ENCODE data around the gene CENPA. TPM values are rescaled to one million over a fixed set of nuclear protein-coding genes. Genes with fewer than 3 reads are reported as not detected.
"Not testable (repeated sequence)": the region's sequence is repeated elsewhere in the genome, so short reads cannot be mapped to it uniquely, and the experiment has no call there.

Gene CENPA
- total RNA-seq, 5 donors from 2014 or later (not counting 1 experiment from before 2014, with no cell fraction given): 0.30 to 1.9 (median 0.76) TPM

GRCh38 chr2:26750467-26750866, 35.4 kb upstream of the CENPA start:
- H3K9me3 ChIP-seq; DNase-seq; ATAC-seq (replicated peaks in 1 of 4); H3K9me3 Mint-ChIP-seq; H3K4me3 Mint-ChIP-seq; CTCF ChIA-PET; H3K4me3 ChIP-seq (ENCODE audit: control insufficient read depth in 1 of 2, extremely low read depth in 1 of 2, low read length in 1 of 2); H3K4me1 ChIP-seq (ENCODE audit: control insufficient read depth in 1 of 2, extremely low read depth in 1 of 2, insufficient read depth in 2 of 2, low read length in 2 of 2); H3K27me3 Mint-ChIP-seq; H3K36me3 ChIP-seq (ENCODE audit: control insufficient read depth in 2 of 2, extremely low read depth in 1 of 2, insufficient read depth in 1 of 2, low read length in 1 of 2); H3K27me3 ChIP-seq (replicated peaks in 1 of 2; ENCODE audit: control insufficient read depth in 2 of 2, extremely low read depth in 1 of 2, insufficient read depth in 2 of 2, low read length in 1 of 2); H3K36me3 Mint-ChIP-seq; H3K4me1 Mint-ChIP-seq; POLR2A ChIA-PET; H3K27ac Mint-ChIP-seq; H3K27ac ChIP-seq (ENCODE audit: low read length): not testable (repeated sequence)
- 88% methylated on average over 8 of the region's 11 CpGs for WGBS (ENCODE audit: insufficient coverage)

GRCh38 chr2:26752656-26753055, 33.2 kb upstream of the CENPA start:
- Histone ChIP-seq H3K36me3 (ENCODE audit: control insufficient read depth in 2 of 2, extremely low read depth in 1 of 2, insufficient read depth in 1 of 2, low read length in 1 of 2) (no peaks in the 10 kb centered on the region), H3K4me1 (ENCODE audit: control insufficient read depth in 1 of 2, extremely low read depth in 1 of 2, insufficient read depth in 2 of 2, low read length in 2 of 2) (no peaks in the 10 kb centered on the region), H3K27me3 (replicated peaks in 1 of 2; ENCODE audit: control insufficient read depth in 2 of 2, extremely low read depth in 1 of 2, insufficient read depth in 2 of 2, low read length in 1 of 2) (peaks cover 0 to 4% of the 10 kb centered on the region in 2 experiments), H3K27ac (ENCODE audit: low read length) (no peak overlapping the region), H3K9me3 (no peaks in the 10 kb centered on the region), H3K4me3 (ENCODE audit: control insufficient read depth in 1 of 2, extremely low read depth in 1 of 2, low read length in 1 of 2) (no peak overlapping the region)
- no peak for DNase-seq
- Mint-ChIP-seq H3K27me3 (peaks cover 0 to 4% of the 10 kb centered on the region in 2 donors), H3K4me1 (no peaks in the 10 kb centered on the region), H3K36me3 (no peaks in the 10 kb centered on the region), H3K27ac (no peak overlapping the region), H3K9me3 (no peaks in the 10 kb centered on the region), H3K4me3 (no peak overlapping the region)
- CTCF ChIA-PET: no interaction called here
- no CpG with 5 or more reads among the region's 3 CpGs for WGBS (ENCODE audit: insufficient coverage)
- no peak for ATAC-seq (replicated peaks in 1 of 4)
- POLR2A ChIA-PET: no interaction called here

GRCh38 chr2:26754539-26754938, 31.3 kb upstream of the CENPA start:
- POLR2A ChIA-PET: no interaction called here
- peaks cover 0 to 3% (median 0%) of the 10 kb centered on the region in 3 donors for H3K4me1 Mint-ChIP-seq
- DNase-seq (no peak), ATAC-seq (replicated peaks in 1 of 4) (no peak)
- H3K27me3 ChIP-seq (replicated peaks in 1 of 2; ENCODE audit: control insufficient read depth in 2 of 2, extremely low read depth in 1 of 2, insufficient read depth in 2 of 2, low read length in 1 of 2): peaks cover 0 to 4% of the 10 kb centered on the region in 2 experiments
- H3K36me3 Mint-ChIP-seq: no peaks in the 10 kb centered on the region
- no peak overlapping the region for H3K4me3 Mint-ChIP-seq
- no peak overlapping the region for H3K27ac ChIP-seq (ENCODE audit: low read length)
- H3K36me3 ChIP-seq (ENCODE audit: control insufficient read depth in 2 of 2, extremely low read depth in 1 of 2, insufficient read depth in 1 of 2, low read length in 1 of 2): no peaks in the 10 kb centered on the region
- no peaks in the 10 kb centered on the region for H3K9me3 ChIP-seq
- no peak overlapping the region for H3K27ac Mint-ChIP-seq
- no peak overlapping the region for H3K4me3 ChIP-seq (ENCODE audit: control insufficient read depth in 1 of 2, extremely low read depth in 1 of 2, low read length in 1 of 2)
- no peaks in the 10 kb centered on the region for H3K4me1 ChIP-seq (ENCODE audit: control insufficient read depth in 1 of 2, extremely low read depth in 1 of 2, insufficient read depth in 2 of 2, low read length in 2 of 2)
- CTCF ChIA-PET: no interaction called here
- no peaks in the 10 kb centered on the region for H3K9me3 Mint-ChIP-seq
- WGBS (ENCODE audit: insufficient coverage): 82% methylated on average over 1 of the region's 4 CpGs
- H3K27me3 Mint-ChIP-seq: peaks cover 0 to 4% of the 10 kb centered on the region in 2 donors

- Mint-ChIP-seq H3K27ac (no peak overlapping the region), H3K4me3 (no peak overlapping the region), H3K4me1 (peaks cover 0 to 3% (median 0%) of the 10 kb centered on the region in 3 donors), H3K36me3 (no peaks in the 10 kb centered on the region), H3K27me3 (peaks cover 0 to 4% of the 10 kb centered on the region in 2 donors), H3K9me3 (no peaks in the 10 kb centered on the region)
- Histone ChIP-seq H3K4me3 (ENCODE audit: control insufficient read depth in 1 of 2, extremely low read depth in 1 of 2, low read length in 1 of 2) (no peak overlapping the region), H3K4me1 (ENCODE audit: control insufficient read depth in 1 of 2, extremely low read depth in 1 of 2, insufficient read depth in 2 of 2, low read length in 2 of 2) (no peaks in the 10 kb centered on the region), H3K27me3 (replicated peaks in 1 of 2; ENCODE audit: control insufficient read depth in 2 of 2, extremely low read depth in 1 of 2, insufficient read depth in 2 of 2, low read length in 1 of 2) (peaks cover 0 to 4% of the 10 kb centered on the region in 2 experiments), H3K36me3 (ENCODE audit: control insufficient read depth in 2 of 2, extremely low read depth in 1 of 2, insufficient read depth in 1 of 2, low read length in 1 of 2) (no peaks in the 10 kb centered on the region), H3K27ac (ENCODE audit: low read length) (no peak overlapping the region), H3K9me3 (no peaks in the 10 kb centered on the region)
- WGBS (ENCODE audit: insufficient coverage): 61% methylated on average over 2 of the region's 4 CpGs
- ChIA-PET POLR2A (no interaction called here), CTCF (no interaction called here)
- DNase-seq (no peak), ATAC-seq (replicated peaks in 1 of 4) (no peak)
Measured at GRCh38 chr2:26754972-26755670, 30.7 kb upstream of the CENPA start.

- Mint-ChIP-seq H3K36me3 (no peaks in the 10 kb centered on the region), H3K27me3 (peaks cover 0 to 4% of the 10 kb centered on the region in 2 donors), H3K4me1 (peaks cover 0 to 3% (median 0%) of the 10 kb centered on the region in 3 donors), H3K4me3 (no peak overlapping the region), H3K9me3 (no peaks in the 10 kb centered on the region), H3K27ac (no peak overlapping the region)
- Histone ChIP-seq H3K4me1 (ENCODE audit: control insufficient read depth in 1 of 2, extremely low read depth in 1 of 2, insufficient read depth in 2 of 2, low read length in 2 of 2) (no peaks in the 10 kb centered on the region), H3K4me3 (ENCODE audit: control insufficient read depth in 1 of 2, extremely low read depth in 1 of 2, low read length in 1 of 2) (no peak overlapping the region), H3K27ac (ENCODE audit: low read length) (no peak overlapping the region), H3K36me3 (ENCODE audit: control insufficient read depth in 2 of 2, extremely low read depth in 1 of 2, insufficient read depth in 1 of 2, low read length in 1 of 2) (no peaks in the 10 kb centered on the region), H3K9me3 (no peaks in the 10 kb centered on the region), H3K27me3 (replicated peaks in 1 of 2; ENCODE audit: control insufficient read depth in 2 of 2, extremely low read depth in 1 of 2, insufficient read depth in 2 of 2, low read length in 1 of 2) (peaks cover 0 to 4% of the 10 kb centered on the region in 2 experiments)
- POLR2A ChIA-PET: no interaction called here
- WGBS (ENCODE audit: insufficient coverage): 69% methylated on average over 2 of the region's 5 CpGs
- ATAC-seq (replicated peaks in 1 of 4) (no peak), DNase-seq (no peak)
- CTCF ChIA-PET: no interaction called here
Measured at GRCh38 chr2:26756337-26756736, 29.5 kb upstream of the CENPA start.

- H3K27ac ChIP-seq (ENCODE audit: low read length): no peak overlapping the region
- Mint-ChIP-seq H3K27ac (no peak overlapping the region), H3K27me3 (peaks cover 0 to 4% of the 10 kb centered on the region in 2 donors), H3K36me3 (no peaks in the 10 kb centered on the region), H3K4me1 (peaks cover 1 to 4% (median 2%) of the 10 kb centered on the region in 3 donors), H3K4me3 (no peak overlapping the region), H3K9me3 (no peaks in the 10 kb centered on the region)
- ATAC-seq (replicated peaks in 1 of 4) (no peak), DNase-seq (no peak)
- 82% methylated on average over 5 of the region's 6 CpGs for WGBS (ENCODE audit: insufficient coverage)
- H3K4me1 ChIP-seq (ENCODE audit: control insufficient read depth in 1 of 2, extremely low read depth in 1 of 2, insufficient read depth in 2 of 2, low read length in 2 of 2): no peaks in the 10 kb centered on the region
- H3K27me3 ChIP-seq (replicated peaks in 1 of 2; ENCODE audit: control insufficient read depth in 2 of 2, extremely low read depth in 1 of 2, insufficient read depth in 2 of 2, low read length in 1 of 2): peaks cover 0 to 1% of the 10 kb centered on the region in 2 experiments
- no peak overlapping the region for H3K4me3 ChIP-seq (ENCODE audit: control insufficient read depth in 1 of 2, extremely low read depth in 1 of 2, low read length in 1 of 2)
- H3K9me3 ChIP-seq: no peaks in the 10 kb centered on the region
- H3K36me3 ChIP-seq (ENCODE audit: control insufficient read depth in 2 of 2, extremely low read depth in 1 of 2, insufficient read depth in 1 of 2, low read length in 1 of 2): no peaks in the 10 kb centered on the region
- ChIA-PET POLR2A (no interaction called here), CTCF (no interaction called here)
Measured at GRCh38 chr2:26757873-26758789, 27.7 kb upstream of the CENPA start.
